TTC549 (cell line): Measurements from ENCODE around the gene ARL15.
"Not testable (repeated sequence)": the region's sequence is repeated elsewhere in the genome, so short reads cannot be mapped to it uniquely, and the experiment has no call there.

Experiments
- FAIRE-seq: peaks from 2 replicates; lab custom pipeline; 2012; peaks lifted over from hg19 to GRCh38; lab: Jason Lieb, UNC

The ARL15 gene

DNA sequence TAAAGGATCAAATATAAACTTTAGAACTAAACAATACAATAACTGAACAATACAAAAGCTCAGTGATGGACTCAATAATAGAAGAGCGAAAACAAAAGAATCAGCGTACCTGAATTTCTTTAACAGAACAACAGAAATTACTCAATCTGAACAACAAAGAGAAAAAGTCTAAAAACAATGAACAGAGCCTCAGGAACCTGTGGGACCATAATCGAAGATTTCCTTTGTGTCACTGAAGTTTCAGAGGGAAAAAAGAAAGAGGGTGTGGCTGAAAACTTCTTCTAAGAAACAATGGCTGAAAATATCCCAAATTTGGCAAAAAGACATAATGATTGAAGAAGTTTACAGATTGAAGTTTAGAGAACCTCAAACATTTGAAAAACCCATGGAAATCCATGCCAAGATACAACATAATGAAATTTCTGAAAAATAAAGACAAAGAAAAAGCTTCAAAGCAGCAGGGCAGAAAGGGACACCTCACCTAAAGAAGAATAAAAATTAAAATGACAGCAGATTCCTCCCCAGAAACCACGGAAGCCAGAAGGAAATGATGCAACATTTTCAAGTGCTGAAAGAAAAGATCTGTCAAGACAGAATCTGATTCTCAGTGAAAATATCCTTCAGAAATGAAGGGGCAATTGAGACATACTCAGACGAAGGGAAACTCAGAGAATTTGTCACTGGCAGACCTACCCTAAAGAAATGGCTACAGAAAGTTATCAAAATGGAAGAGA is 288.8 kb downstream of the ARL15 start:
- no peak for FAIRE-seq

DNA sequence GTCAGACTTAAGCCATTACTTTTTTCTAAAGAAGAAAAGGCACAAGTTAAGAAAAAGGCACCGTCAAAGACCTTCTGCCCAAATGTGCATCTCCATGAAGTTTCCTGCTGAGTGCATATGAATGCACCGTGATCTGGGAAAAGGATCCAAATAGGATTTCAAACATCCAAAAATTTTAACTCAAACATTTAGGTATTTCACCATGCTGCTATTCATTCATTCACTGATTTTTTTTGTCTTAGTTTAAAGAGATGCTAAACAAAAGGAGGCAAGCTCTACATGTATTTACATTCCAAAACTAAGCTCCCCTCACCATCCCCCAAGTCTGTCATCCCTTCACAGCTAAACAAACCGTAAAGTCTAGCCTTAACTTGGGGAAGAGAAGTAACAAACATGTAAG is 291.9 kb downstream of the ARL15 start:
- no peak for FAIRE-seq

DNA sequence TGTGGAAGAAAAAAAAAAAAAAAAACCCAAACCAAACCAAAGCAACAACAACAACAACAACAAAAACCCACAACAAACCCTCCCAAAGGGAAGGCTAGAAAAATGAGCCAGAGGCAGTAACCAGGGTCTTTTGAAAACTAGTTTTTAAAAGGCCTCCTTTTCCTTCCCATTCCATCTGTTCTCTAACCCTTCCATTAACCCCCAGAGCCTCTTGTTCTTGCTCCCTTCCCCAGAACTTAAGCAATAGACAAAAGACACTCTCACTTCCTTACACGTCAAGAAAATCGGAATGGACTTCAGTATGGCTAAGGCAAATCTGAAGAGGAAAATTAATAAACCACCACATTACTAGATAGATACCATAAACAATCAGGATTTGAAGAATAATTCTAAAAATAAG is 292.8 kb downstream of the ARL15 start:
- no peak for FAIRE-seq

GRCh38 chr5:54013556-54014194 is 296.7 kb downstream of the ARL15 start:
- no peak for FAIRE-seq

GRCh38 chr5:54009828-54010227 is 300.5 kb downstream of the ARL15 start:
- no peak for FAIRE-seq

- no peak for FAIRE-seq
These were observed 301.0 kb downstream of the ARL15 start for GRCh38 chr5:54009357-54009756.

DNA sequence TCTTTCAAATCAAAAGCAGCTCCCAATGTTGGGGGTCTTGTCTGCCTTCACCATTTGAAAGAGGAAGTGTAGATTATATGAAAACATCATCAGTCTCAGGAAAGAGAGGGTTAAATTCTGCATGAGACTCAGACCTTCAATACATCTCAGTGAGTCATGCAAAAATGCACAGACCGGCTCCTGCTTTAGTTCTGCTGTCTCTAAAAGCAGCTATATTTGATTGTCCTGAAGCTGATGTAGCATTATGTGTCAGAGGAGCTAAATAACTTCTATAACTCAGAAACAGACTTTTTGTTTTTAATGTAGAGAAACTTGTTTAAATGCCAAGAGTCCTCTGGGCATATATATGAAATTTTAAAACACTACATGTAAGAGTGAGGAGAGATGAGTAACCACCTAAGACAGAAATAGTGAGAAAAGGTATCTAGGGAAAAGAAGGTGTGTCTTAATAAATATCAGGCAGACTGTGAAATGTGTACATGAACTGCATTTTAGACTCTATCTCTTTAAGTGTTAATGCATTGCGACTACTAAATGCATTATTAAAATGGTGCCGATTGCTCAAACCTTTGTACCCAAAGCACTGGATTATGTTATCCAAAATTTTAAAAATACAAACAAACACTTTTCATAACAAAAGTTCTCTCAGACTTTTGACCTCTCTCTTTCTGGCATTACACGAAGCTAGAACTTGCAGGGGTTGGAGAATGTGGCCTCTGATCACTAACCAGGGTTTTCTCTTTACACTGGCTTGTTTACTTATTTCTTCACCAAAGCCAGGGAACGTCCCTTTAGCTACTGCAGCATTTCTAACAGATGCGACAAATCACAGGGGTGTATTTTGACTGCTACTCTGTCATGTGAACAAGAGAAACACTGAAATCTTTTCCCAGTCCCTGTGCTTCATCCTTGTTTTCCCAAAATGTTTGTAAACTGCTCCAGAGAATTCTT is 302.3 kb downstream of the ARL15 start:
- no peak for FAIRE-seq

GRCh38 chr5:54004697-54005096 is 305.7 kb downstream of the ARL15 start:
- FAIRE-seq, result no peak

DNA sequence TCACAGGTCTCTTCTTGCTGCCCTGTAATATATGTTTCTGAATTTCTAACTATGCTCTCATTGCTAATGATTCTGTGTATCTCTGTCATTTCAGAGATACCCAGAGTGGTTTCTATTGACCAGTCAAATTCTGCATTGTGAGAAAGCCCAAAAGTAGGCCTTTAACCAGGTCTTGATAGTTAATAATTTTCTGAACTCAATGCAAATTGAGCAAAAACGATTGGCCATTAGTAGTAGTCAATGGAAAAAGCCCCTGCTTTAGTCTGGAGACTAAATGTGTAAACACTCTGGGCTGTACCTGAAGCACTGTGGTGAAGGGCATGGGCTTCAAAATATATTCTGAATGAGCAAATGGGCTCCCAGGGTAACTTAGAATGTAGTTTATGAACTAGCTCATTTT is 307.6 kb downstream of the ARL15 start:
- no peak for FAIRE-seq

- FAIRE-seq, result no peak
These were observed 308.2 kb downstream of the ARL15 start for GRCh38 chr5:54001976-54002775.

DNA sequence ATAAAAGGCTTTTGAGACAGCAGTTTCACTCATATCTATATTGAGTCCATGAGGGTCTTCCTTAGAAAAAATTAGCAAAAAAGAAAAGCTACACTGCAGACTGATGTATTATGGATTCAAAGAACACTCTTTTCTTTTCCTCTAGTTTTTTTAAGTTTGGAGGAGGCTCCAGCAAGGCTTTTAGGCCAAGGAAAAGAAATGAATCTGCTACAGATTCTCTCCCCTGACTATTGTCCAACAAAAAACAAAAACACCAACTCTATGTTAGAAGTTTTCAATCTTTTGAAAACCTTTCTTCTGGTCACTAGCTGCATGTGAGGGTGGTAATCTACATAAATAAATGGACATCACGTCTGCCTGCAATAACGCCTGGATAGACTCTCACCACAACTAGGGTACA is 310.4 kb downstream of the ARL15 start:
- no peak for FAIRE-seq

GRCh38 chr5:53997736-53998627 is 312.4 kb downstream of the ARL15 start:
- FAIRE-seq, result no peak

DNA sequence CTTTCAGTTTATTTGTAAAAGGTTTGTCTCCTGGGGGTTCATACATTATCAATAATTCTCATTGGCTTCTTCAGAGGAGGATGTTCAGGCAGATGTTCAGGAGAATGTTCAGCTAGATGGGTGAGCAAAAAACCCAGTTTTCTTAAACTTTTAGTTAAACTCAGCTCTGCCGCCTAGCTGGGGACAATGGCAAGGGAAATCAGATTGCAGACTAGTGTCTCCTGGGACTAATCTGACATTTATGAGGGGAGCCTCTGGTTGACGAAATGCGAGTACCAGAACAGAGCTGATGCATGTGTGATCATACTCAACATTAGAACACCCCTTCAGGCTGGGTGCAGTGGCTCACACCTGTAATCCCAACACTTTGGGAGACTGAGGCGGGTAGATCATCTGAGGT is 314.4 kb downstream of the ARL15 start:
- no peak for FAIRE-seq

DNA sequence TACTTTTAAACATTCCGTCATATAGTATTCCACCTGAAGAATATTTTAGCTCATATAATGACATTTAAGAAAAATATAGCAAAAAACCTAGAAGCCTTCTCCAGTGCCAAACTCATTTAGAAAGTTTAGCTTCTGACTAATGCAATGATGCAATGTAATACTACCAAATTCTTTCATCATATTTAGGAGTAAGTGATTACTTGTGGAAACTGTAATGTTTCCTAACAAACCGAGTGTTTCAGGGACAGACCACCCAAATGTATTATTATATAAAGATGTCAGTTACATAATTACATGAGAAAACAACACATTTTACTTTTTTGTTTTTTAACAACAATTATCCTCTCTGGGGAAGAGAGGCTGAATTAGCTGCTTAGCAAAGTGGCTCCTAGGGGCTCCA is 316.2 kb downstream of the ARL15 start:
- no peak for FAIRE-seq

- FAIRE-seq, result no peak
These were observed 318.4 kb downstream of the ARL15 start for GRCh38 chr5:53991942-53992341.

- no peak for FAIRE-seq
These were observed 323.3 kb downstream of the ARL15 start for GRCh38 chr5:53987101-53987500.

DNA sequence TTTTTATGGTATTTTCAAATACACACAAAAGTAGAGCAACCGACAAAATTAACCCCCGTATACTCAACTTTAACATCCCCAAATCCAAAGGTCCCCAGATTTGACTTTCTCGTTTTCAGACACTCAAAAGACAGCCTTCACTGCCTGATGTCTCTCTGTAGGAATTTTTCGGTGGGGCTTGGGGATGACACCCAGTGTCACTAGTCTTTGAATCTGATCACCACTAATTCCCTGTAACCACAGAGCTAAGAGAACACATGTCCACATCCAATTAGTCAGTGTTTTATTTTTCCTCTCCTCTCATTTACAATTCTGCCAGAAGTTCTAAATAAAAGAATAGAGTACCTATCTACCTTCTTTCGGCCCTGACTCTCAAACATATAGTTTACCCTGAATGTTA is 324.6 kb downstream of the ARL15 start:
- FAIRE-seq, result no peak

DNA sequence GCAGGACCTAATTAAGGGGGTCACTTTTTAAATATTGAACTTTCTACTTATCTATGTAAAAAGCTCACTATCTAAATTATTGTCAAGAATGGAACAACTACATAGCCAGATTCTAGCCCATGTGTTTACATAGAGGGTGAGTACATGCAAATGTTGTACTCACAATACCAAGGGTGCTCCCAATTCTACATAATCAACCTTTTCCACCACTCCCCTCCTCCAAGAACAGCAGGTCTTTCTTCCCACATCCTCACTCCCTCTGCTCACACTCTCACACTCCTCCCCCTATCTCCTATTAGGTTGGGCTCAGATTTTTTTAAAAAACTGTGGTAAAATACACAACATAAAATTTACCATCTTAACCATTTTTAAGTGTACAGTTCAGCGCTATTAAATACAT is 325.4 kb downstream of the ARL15 start:
- no peak for FAIRE-seq

GRCh38 chr5:53983568-53984460 is 326.6 kb downstream of the ARL15 start:
- no peak for FAIRE-seq

- FAIRE-seq, result not testable (repeated sequence)
These were observed 328.1 kb downstream of the ARL15 start for GRCh38 chr5:53982319-53982718.
